LNCaP clone FGC (cell line): ENCODE results near the gene ARMH1.
"Not testable (repeated sequence)": the region's sequence is repeated elsewhere in the genome, so short reads cannot be mapped to it uniquely, and the experiment has no call there.

Experiments used
- DNase-seq: peaks from one replicate; pipeline ENCODE4 v3.0.0-alpha.2; 2011; ENCODE audit warnings: low read depth
- H3K4me3 ChIP-seq: 2 replicates; pipeline ENCODE4 v1.5.1; 2011; ENCODE audit warnings: mild to moderate bottlenecking, low read depth, low read length, control low read depth
- TF ChIP-seq, protein P1 (sequence below): IDR thresholded peaks from 2 replicates; pipeline ENCODE4 v1.5.1; 2012; ENCODE audit warnings: mild to moderate bottlenecking; ENCODE audit not compliant: control insufficient read depth, insufficient read depth; ENCODE audit errors: extremely low read depth

The ARMH1 gene

DNA sequence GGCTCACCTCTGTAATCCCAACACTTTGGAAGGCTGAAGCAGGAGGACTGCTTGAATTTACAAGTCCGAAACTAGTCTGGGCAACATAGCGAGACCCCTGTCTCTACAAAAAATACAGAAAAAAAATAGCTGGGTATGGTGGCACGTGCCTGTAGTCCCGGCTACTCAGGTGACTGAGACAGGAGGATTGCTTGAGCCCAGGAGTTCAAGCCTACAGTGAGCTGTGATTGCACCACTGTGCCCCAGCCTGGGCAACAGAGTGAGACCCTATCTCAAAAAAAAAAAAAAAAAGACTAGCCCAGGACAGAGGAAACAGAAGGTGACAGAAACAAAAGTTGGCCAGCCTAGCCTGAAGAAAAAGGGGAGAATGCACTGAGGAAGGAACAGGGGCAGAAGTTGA, 21.2 kb downstream of the ARMH1 start:
- TF ChIP-seq, protein P1, sequence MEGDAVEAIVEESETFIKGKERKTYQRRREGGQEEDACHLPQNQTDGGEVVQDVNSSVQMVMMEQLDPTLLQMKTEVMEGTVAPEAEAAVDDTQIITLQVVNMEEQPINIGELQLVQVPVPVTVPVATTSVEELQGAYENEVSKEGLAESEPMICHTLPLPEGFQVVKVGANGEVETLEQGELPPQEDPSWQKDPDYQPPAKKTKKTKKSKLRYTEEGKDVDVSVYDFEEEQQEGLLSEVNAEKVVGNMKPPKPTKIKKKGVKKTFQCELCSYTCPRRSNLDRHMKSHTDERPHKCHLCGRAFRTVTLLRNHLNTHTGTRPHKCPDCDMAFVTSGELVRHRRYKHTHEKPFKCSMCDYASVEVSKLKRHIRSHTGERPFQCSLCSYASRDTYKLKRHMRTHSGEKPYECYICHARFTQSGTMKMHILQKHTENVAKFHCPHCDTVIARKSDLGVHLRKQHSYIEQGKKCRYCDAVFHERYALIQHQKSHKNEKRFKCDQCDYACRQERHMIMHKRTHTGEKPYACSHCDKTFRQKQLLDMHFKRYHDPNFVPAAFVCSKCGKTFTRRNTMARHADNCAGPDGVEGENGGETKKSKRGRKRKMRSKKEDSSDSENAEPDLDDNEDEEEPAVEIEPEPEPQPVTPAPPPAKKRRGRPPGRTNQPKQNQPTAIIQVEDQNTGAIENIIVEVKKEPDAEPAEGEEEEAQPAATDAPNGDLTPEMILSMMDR = no peak
- H3K4me3 ChIP-seq = no peak overlapping the region
- DNase-seq = no peak

DNA sequence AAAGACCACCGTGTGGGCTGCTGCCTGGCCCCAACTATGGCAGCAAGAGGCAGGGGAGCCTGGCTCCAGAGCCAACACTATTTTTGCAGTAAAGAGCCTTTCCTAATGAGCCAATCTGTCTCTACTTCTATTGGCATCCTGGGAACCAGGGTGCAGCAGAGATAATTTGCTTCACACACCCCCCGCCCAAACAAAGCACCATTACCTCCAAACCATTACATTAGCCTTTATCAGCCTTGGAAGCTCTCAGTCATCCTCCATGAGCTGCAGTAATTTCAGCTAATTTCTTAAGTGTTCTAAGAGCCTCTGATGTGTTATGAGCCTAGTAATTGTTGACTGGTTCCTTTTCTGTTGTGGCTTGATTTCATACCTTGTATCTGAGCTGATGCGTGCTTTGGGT, 21.6 kb downstream of the ARMH1 start:
- no peak overlapping the region for H3K4me3 ChIP-seq
- TF ChIP-seq, protein P1 = no peak
- DNase-seq = no peak

DNA sequence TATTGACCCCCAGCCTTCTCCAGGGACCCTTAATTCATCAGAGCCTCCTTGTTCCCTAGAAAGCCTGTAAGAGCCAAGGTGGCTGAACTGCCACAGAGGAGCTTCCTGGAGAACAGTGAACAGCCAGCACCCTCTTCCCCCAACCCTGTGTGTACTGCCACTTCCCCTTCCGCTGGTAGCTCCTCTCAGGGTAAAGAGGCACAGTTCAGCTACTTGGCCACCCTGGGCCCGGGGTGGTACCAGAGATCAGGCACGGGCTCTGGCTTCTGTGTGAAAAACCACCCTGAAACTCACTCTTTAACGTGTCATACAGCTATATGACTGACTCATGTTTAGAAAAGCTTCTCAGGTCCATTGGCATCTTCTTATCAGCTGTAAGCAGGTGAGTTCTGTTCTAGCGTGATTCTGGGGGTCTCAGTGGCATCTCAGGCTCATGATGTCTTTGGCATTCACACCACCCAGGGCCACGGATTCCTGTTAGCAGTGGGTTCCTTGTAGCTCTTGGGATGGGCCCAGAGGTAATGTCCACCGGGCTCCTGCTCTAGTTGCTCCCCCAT, 22.4 kb downstream of the ARMH1 start:
- TF ChIP-seq, protein P1 = no peak
- DNase-seq = no peak
- no peak overlapping the region for H3K4me3 ChIP-seq

DNA sequence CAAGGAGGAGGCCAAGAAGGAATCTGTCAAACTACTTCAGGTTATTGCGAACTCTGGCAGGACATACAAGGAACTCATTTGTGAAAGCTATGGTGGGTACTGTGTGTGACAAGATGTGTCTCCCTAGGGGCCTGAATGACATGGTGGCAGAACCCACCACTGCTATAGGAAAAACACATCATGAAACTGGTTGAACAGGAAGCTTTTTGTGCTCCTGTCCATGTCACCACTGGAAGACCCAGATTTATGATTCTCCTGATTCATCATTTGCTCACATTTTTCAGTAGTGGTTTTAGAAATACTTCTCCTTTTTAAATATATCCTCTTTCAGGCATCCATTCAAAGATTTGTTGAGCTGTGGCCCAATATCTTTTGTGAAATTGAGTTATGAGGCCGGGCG, 23.6 kb downstream of the ARMH1 start:
- DNase-seq = no peak

DNA sequence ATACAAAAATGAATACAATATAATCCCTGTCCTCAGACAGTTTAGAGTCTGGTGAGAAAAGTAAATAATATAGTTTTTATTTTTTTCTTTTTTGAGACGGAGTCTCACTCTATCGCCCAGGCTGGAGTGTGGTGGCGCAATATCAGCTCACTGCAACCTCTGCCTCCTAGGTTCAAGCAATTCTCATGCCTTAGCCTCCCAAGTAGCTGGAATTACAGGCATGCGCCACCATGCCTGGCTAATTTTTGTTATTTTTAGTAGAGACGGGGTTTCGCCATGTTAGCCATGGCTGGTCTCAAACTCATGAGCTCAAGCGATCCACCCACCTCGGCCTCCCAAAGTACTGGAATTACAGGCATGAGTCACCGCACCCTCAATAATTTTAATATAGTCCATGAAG, 24.9 kb downstream of the ARMH1 start:
- not testable (repeated sequence) for H3K4me3 ChIP-seq, DNase-seq

More for the DNA sequence above, 23.6 kb downstream of the ARMH1 start:
- H3K4me3 ChIP-seq = no peak overlapping the region
- TF ChIP-seq, protein P1 = no peak

DNA sequence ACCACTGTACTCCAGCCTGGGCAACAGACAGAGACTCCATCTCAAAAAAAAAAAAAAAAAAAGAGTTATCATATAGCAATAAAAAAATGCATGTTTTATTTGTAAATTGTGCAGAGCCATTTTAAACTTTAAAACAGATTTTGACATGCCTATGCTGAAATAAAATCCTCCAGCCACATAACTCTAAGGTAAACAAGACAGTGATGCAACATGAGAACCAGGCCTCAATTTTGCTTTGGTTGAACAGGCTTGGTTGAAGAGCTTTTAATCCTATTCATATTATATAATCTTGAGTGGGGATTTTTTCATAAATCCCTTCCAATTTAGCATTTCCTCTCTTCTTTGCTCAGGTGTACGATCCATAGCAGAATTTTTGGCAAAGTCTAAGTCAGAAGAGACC, 26.1 kb downstream of the ARMH1 start:
- no peak overlapping the region for H3K4me3 ChIP-seq
- TF ChIP-seq, protein P1 = no peak

DNA sequence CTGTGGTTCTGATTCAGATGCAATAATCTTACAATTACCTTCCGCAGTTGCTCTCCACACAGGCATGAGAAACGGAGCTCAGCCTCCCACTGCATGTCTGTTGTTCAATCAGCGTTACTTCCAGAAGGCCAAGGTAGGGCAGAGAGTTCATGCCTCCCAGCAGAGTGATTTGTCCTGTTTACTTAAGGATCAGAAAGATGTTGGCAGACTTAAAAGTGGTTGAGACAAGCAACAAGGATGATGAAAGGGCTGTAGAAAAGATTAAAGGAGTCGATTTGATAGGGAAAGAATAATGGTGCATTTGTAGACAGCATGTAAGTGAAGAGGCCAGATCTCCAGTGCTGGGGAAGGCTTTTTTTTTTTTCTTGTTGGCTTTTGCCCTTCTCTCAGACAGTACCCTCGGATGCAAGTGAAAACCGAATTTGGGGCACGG, 26.6 kb downstream of the ARMH1 start:
- H3K4me3 ChIP-seq = no peak overlapping the region
- TF ChIP-seq, protein P1 = no peak
- DNase-seq = peak; percentile 26

More for the DNA sequence above, 26.1 kb downstream of the ARMH1 start:
- DNase-seq = no peak
